Measurements from ENCODE around the gene TSFM.

GRCh38 chr12:57781244-57781643 is 1.3 kb upstream of the TSFM start:
- TF ChIP-seq POLR2A (conservative IDR thresholded peaks at IDR 0.05): no peak
- TF ChIP-seq KDM2B (CRISPR knock-in tag; IDR thresholded peaks at IDR 0.05): no peak
- no peak for TF ChIP-seq MTA1 (IDR thresholded peaks at IDR 0.05; ENCODE audit: borderline replicate concordance)
- TF ChIP-seq ZFX (CRISPR knock-in tag; IDR thresholded peaks at IDR 0.05): no peak
- no peak for TF ChIP-seq CTCF (IDR thresholded peaks at IDR 0.05 in 2 of 3, conservative IDR thresholded peaks at IDR 0.05 in 1 of 3; ENCODE audit: insufficient read depth in 2 of 3, low read depth in 1 of 3, low read length in 3 of 3)
- no peak for TF ChIP-seq CHD1 (IDR thresholded peaks at IDR 0.05; ENCODE audit: low read length)
- TF ChIP-seq FOS (IDR thresholded peaks at IDR 0.05; ENCODE audit: extremely low read depth, insufficient read length): no peak
- TF ChIP-seq PCBP1 (IDR thresholded peaks at IDR 0.05; ENCODE audit: low read depth, low read length, poor library complexity, severe bottlenecking): no peak
- TF ChIP-seq RCOR1 (IDR thresholded peaks at IDR 0.05; ENCODE audit: borderline replicate concordance in 1 of 2, low read depth in 2 of 2, low read length in 2 of 2): no peak
- TF ChIP-seq GABPA (tag; conservative IDR thresholded peaks at IDR 0.05; ENCODE audit: low read depth): no peak
- no peak for TF ChIP-seq REST (IDR thresholded peaks at IDR 0.05; ENCODE audit: borderline replicate concordance)
- TF ChIP-seq REST (CRISPR knock-in tag; IDR thresholded peaks at IDR 0.05; ENCODE audit: low read depth): no peak
- no peak for TF ChIP-seq CGGBP1 (CRISPR knock-in tag; IDR thresholded peaks at IDR 0.05)

All from K562 (cell line).